Middle frontal gyrus (tissue), 1 donor: ENCODE measurements around the gene MYMK.

ENCODE experiments used
- DNase-seq: peaks from one replicate; pipeline ENCODE4 v3.0.0-alpha.2; 2015; ENCODE audit warnings: low spot score; ENCODE audit errors: extremely low spot score

Gene MYMK

GRCh38 chr9:133468777-133469421 is 55.9 kb downstream of the MYMK start:
- no peak for DNase-seq

GRCh38 chr9:133468374-133468773 is 56.4 kb downstream of the MYMK start:
- DNase-seq: no peak

DNA sequence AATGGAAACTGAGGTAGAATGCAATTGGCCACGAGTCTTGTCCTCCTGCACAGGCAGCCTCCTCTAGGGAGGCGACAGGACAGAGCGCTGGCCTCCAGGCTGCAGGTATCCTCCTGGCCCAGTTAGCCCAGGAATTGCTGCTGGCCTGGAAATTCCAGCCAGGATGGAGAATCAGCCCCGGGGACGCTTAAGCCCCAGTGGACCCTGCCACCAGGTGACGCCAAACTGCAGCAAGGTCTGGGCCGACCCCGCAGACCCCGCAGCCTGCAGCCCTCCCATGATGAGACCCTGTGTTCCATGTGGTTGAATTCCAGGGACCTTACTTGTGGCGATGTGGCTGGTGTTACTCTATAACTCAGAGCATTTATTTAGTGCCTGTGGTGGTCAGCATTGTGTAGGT is 57.7 kb downstream of the MYMK start:
- DNase-seq: no peak

- DNase-seq: no peak
Observed at GRCh38 chr9:133465984-133466383, 58.8 kb downstream of the MYMK start.

GRCh38 chr9:133464638-133465037 is 60.1 kb downstream of the MYMK start:
- no peak for DNase-seq
